BLaER1 (cell line): Measurements from ENCODE around the gene ETV5.

ENCODE experiments used
- H3K27ac ChIP-seq: shearing (Covaris generic); formaldehyde crosslinking; 2 replicates; pipeline ENCODE4 v1.8.1; 2022
- H3K27me3 ChIP-seq: shearing (Covaris generic); formaldehyde crosslinking; 2 replicates; pipeline ENCODE4 v1.8.1; 2022
- H3K36me3 ChIP-seq: shearing (Covaris generic); formaldehyde crosslinking; 2 replicates; pipeline ENCODE4 v1.8.1; 2022
- H3K4me1 ChIP-seq: shearing (Covaris generic); formaldehyde crosslinking; 2 replicates; pipeline ENCODE4 v1.8.1; 2022
- H3K4me2 ChIP-seq: shearing (Covaris generic); formaldehyde crosslinking; 2 replicates; pipeline ENCODE4 v1.8.1; 2022
- H3K4me3 ChIP-seq: shearing (Covaris generic); formaldehyde crosslinking; 2 replicates; pipeline ENCODE4 v1.8.1; 2022
- H3K9ac ChIP-seq: shearing (Covaris generic); formaldehyde crosslinking; 2 replicates; pipeline ENCODE4 v1.8.1; 2022
- H3K9me3 ChIP-seq: shearing (Covaris generic); formaldehyde crosslinking; 2 replicates; pipeline ENCODE4 v1.8.1; 2022
- H4K20me1 ChIP-seq: shearing (Covaris generic); formaldehyde crosslinking; 2 replicates; pipeline ENCODE4 v1.8.1; 2022
- Cebpa-rat ChIP-seq: shearing (Covaris generic); IDR thresholded peaks from 2 replicates; pipeline ENCODE4 v1.8.1; 2022

The ETV5 gene

GRCh38 chr3:186090901-186091300, 18.0 kb downstream of the ETV5 start:
- no peak overlapping the region for H3K9ac ChIP-seq
- H3K27ac ChIP-seq = no peak overlapping the region
- H3K4me1 ChIP-seq = peaks cover 6% of the 10 kb centered on the region; the same call in 1 of the 2 replicates
- peaks cover 100% of the 10 kb centered on the region for H3K36me3 ChIP-seq
- H3K27me3 ChIP-seq = no peaks in the 10 kb centered on the region
- H4K20me1 ChIP-seq = peaks cover 46% of the 10 kb centered on the region
- no peak overlapping the region for H3K4me3 ChIP-seq
- H3K4me2 ChIP-seq = no peak overlapping the region
- no peak for TF ChIP-seq Cebpa-rat
- H3K9me3 ChIP-seq = no peaks in the 10 kb centered on the region

DNA sequence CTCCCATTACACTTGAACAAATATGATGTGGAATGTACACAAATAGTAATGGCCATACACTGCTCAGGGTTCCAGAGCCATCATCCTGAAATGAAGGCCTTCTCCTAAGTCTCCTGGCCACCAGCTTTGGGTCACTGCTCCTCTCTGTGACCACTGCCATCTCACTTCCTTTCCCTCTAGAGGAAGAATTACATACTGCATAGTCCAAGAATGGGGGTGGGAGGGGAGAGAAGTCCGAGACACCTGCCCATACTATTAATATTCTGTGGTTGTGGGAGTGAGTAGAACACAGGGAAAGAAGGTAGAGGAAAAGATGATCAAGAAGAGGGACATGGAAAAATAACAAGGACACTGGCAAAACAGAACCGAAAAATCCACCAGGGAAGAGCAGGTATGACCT, 20.6 kb downstream of the ETV5 start:
- TF ChIP-seq Cebpa-rat = no peak
- no peak overlapping the region for H3K4me2 ChIP-seq
- peaks cover 100% of the 10 kb centered on the region for H3K36me3 ChIP-seq
- no peaks in the 10 kb centered on the region for H3K27me3 ChIP-seq
- H3K4me3 ChIP-seq = no peak overlapping the region
- peaks cover 26% of the 10 kb centered on the region for H3K4me1 ChIP-seq
- no peaks in the 10 kb centered on the region for H3K9me3 ChIP-seq
- H3K9ac ChIP-seq = no peak overlapping the region
- peaks cover 65% of the 10 kb centered on the region for H4K20me1 ChIP-seq
- peak overlapping the region; percentile 16; the same call in 1 of the 2 replicates for H3K27ac ChIP-seq

DNA sequence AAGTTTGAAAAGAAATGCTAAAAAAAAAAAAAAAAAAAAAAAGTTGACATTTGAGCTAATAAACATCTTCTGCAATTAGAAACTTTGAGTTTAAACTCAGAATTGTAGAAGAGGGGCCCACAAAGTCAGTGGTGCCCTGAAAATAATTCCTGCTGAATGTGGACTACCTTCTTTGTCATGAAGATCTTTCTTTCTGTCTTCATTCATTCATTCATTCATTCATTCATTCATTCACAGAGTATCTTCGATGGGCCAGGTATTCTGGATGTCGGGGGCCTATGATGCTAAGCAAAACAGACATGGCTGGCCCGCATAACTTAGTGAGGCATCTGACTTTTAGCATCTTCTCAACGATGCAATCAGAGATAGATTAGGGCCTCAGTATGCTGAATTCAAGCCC, 24.6 kb downstream of the ETV5 start:
- TF ChIP-seq Cebpa-rat = no peak
- H3K4me3 ChIP-seq = no peak overlapping the region

GRCh38 chr3:186083746-186084145, 25.1 kb downstream of the ETV5 start:
- no peak overlapping the region for H3K9ac ChIP-seq
- no peak overlapping the region for H3K4me3 ChIP-seq
- TF ChIP-seq Cebpa-rat = no peak
- no peaks in the 10 kb centered on the region for H3K27me3 ChIP-seq
- H3K4me2 ChIP-seq = no peak overlapping the region
- peaks cover 44% of the 10 kb centered on the region for H3K4me1 ChIP-seq
- peak overlapping the region; percentile 27; the same call in 1 of the 2 replicates for H3K27ac ChIP-seq
- no peaks in the 10 kb centered on the region for H3K9me3 ChIP-seq
- peaks cover 99% of the 10 kb centered on the region for H3K36me3 ChIP-seq
- peaks cover 59% of the 10 kb centered on the region for H4K20me1 ChIP-seq

More for the DNA sequence above, 24.6 kb downstream of the ETV5 start:
- no peaks in the 10 kb centered on the region for H3K27me3 ChIP-seq
- H3K4me1 ChIP-seq = peaks cover 44% of the 10 kb centered on the region
- no peak overlapping the region for H3K4me2 ChIP-seq
- H3K36me3 ChIP-seq = peaks cover 99% of the 10 kb centered on the region
- H3K27ac ChIP-seq = no peak overlapping the region
- no peak overlapping the region for H3K9ac ChIP-seq
- H4K20me1 ChIP-seq = peaks cover 64% of the 10 kb centered on the region
- H3K9me3 ChIP-seq = no peaks in the 10 kb centered on the region

- peaks cover 14% of the 10 kb centered on the region for H3K9me3 ChIP-seq
- no peak overlapping the region for H3K27ac ChIP-seq
- peaks cover 46% of the 10 kb centered on the region for H4K20me1 ChIP-seq
- 0 out of 2 replicates have a peak overlapping the region, but pooled peaks have one; percentile 57 for H3K4me2 ChIP-seq
- peaks cover 99% of the 10 kb centered on the region for H3K36me3 ChIP-seq
- peaks cover 44% of the 10 kb centered on the region for H3K4me1 ChIP-seq
- no peak overlapping the region for H3K4me3 ChIP-seq
- no peaks in the 10 kb centered on the region for H3K27me3 ChIP-seq
- no peak for TF ChIP-seq Cebpa-rat
- no peak overlapping the region for H3K9ac ChIP-seq
Observed at GRCh38 chr3:186082150-186082549, 26.7 kb downstream of the ETV5 start.

- H3K9me3 ChIP-seq = peaks cover 19% of the 10 kb centered on the region
- no peak overlapping the region for H3K27ac ChIP-seq
- TF ChIP-seq Cebpa-rat = no peak
- H4K20me1 ChIP-seq = peaks cover 46% of the 10 kb centered on the region
- H3K4me1 ChIP-seq = peaks cover 44% of the 10 kb centered on the region
- H3K9ac ChIP-seq = no peak overlapping the region
- peak overlapping the region; percentile 57; the same call in 1 of the 2 replicates for H3K4me2 ChIP-seq
- no peaks in the 10 kb centered on the region for H3K27me3 ChIP-seq
- peaks cover 99% of the 10 kb centered on the region for H3K36me3 ChIP-seq
- H3K4me3 ChIP-seq = no peak overlapping the region
Observed at GRCh38 chr3:186081678-186082077, 27.2 kb downstream of the ETV5 start.

DNA sequence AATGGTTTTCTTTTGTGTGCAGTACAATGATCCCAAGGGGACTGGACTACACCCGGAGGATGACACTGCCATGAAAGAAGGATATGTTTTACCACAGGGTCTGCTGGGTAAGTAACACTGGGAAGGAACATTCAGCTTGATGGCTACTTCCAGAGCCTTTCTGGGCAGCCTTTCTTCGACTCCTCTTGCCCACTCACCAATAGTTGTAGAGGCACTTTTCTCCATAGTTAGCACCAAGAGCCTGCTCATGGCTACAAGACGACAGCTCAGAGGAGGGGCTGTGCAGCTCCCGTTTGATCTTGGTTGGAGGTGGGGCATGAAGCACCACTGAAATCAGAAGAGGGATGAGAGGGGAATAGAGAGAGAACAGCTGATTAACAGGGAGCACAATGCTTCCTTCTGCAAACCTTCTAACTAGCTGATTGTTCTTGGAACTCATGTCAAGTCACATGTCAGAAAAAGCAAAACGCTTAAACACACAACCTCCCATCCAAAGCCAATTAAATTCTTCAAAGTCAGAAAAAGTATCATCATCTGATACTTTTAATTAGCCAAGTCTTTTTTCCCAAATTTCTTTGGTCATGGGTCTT, 27.9 kb downstream of the ETV5 start:
- Histone ChIP-seq H3K4me3 (no peak overlapping the region), H4K20me1 (peaks cover 42% of the 10 kb centered on the region), H3K4me2 (peak overlapping the region; percentile 57), H3K9me3 (peaks cover 26% of the 10 kb centered on the region), H3K27me3 (no peaks in the 10 kb centered on the region), H3K4me1 (peaks cover 44% of the 10 kb centered on the region), H3K27ac (peak overlapping the region; percentile 51), H3K9ac (no peak overlapping the region), H3K36me3 (peaks cover 99% of the 10 kb centered on the region)
- TF ChIP-seq Cebpa-rat = no peak

DNA sequence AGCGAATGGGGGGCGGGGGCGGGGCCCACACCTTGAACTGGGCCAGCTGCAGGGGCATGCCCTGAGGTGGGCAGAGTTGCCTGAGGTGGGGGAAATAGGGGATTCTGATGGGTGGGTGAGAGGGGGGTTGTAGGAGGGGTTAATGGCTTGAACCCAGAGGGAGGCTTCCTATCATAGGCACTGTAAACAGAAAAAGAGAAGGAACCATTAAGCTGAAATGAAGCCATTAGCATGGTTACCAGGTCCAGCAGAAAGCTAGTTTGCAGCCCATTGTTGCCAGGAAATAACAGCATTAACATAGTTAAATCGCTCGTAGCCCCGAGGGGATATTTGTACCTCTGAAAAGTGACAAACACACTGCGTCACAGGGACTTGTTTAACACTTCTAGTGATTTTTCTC, 29.0 kb downstream of the ETV5 start:
- Histone ChIP-seq H3K4me2 (no peak overlapping the region), H3K27ac (no peak overlapping the region), H3K9me3 (peaks cover 36% of the 10 kb centered on the region), H3K36me3 (peaks cover 99% of the 10 kb centered on the region), H3K4me1 (peaks cover 41% of the 10 kb centered on the region), H3K4me3 (no peak overlapping the region), H3K9ac (no peak overlapping the region), H3K27me3 (no peaks in the 10 kb centered on the region), H4K20me1 (peaks cover 33% of the 10 kb centered on the region)
- TF ChIP-seq Cebpa-rat = no peak

GRCh38 chr3:186077466-186077865, 31.4 kb downstream of the ETV5 start:
- Histone ChIP-seq H3K36me3 (peaks cover 99% of the 10 kb centered on the region), H3K27ac (no peak overlapping the region), H3K9me3 (peaks cover 44% of the 10 kb centered on the region), H4K20me1 (peaks cover 17% of the 10 kb centered on the region; the same call in 1 of the 2 replicates), H3K4me3 (no peak overlapping the region), H3K9ac (no peak overlapping the region), H3K4me2 (no peak overlapping the region), H3K4me1 (peaks cover 42% of the 10 kb centered on the region), H3K27me3 (no peaks in the 10 kb centered on the region)
- TF ChIP-seq Cebpa-rat = no peak

DNA sequence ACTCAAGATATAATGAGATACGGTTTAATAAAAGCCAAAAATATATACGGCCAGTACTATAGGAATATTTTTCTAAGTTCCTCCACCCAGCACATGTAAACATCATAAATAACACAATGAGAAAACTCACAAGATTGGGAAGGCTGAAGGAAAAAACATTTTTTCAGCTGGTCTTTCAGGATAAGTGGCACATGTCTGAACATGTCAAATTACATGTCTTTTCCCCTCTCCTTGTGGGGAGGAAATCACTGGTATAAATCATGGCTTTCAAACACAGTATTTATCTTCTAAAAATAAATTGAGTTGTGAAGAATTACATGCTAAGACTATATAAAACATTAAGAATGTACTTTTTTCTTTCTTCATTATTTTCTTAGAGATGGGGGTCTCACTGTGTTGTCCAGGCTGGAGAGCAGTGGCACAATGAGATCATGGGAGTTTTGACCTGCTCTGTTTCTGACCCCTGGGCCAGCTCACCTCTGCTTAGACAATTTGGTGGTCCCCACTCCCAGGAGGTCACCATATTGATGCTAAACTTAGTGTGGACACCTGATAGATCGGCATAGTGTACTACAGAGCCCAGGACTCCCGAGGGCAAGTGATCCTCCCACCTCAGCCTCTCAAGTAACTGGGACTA, 32.8 kb downstream of the ETV5 start:
- no peak for TF ChIP-seq Cebpa-rat
- Histone ChIP-seq H3K27ac (0 out of 2 replicates have a peak overlapping the region, but pooled peaks have one; percentile 5), H4K20me1 (peaks cover 6% of the 10 kb centered on the region; the same call in 1 of the 2 replicates), H3K9ac (no peak overlapping the region), H3K9me3 (peaks cover 44% of the 10 kb centered on the region), H3K4me2 (no peak overlapping the region), H3K27me3 (no peaks in the 10 kb centered on the region), H3K4me3 (no peak overlapping the region), H3K36me3 (peaks cover 88% of the 10 kb centered on the region), H3K4me1 (peaks cover 42% of the 10 kb centered on the region)
